Activated naive CD4-positive, alpha-beta T cell treated with anti-CD3 and anti-CD28 coated beads, Interleukin-2, amount 10 ng/mL, durations not matched to agents 7 days and 5 days (primary cell): Measurements from ENCODE around the gene TMOD4.

ENCODE experiments used
- CTCF ChIA-PET: fragments of 350-600 bp; sonication (Branson Sonifier 250); formaldehyde crosslinking; loops from one replicate; lab custom pipeline; 2021; ENCODE audit warnings: antibody characterized with exemption; lab: Charles Lee
- DNase-seq: peaks from one replicate; pipeline ENCODE4 v3.0.0-alpha.2; 2020
- H3K27ac Mint-ChIP-seq: one replicate; pipeline ENCODE4 v1.8.0; 2021; ENCODE audit warnings: mild to moderate bottlenecking, moderate library complexity, mixed read lengths
- H3K27me3 Mint-ChIP-seq: one replicate; pipeline ENCODE4 v1.8.0; 2021; ENCODE audit warnings: mild to moderate bottlenecking, mixed read lengths
- H3K36me3 Mint-ChIP-seq: one replicate; pipeline ENCODE4 v1.8.0; 2021; ENCODE audit warnings: mixed read lengths
- H3K4me1 Mint-ChIP-seq: one replicate; pipeline ENCODE4 v1.8.0; 2021; ENCODE audit warnings: mixed read lengths
- H3K4me3 Mint-ChIP-seq: one replicate; pipeline ENCODE4 v1.8.0; 2021; ENCODE audit warnings: mild to moderate bottlenecking, moderate library complexity, mixed read lengths
- H3K9me3 Mint-ChIP-seq: one replicate; pipeline ENCODE4 v1.8.0; 2021; ENCODE audit warnings: mixed read lengths

The TMOD4 gene

DNA sequence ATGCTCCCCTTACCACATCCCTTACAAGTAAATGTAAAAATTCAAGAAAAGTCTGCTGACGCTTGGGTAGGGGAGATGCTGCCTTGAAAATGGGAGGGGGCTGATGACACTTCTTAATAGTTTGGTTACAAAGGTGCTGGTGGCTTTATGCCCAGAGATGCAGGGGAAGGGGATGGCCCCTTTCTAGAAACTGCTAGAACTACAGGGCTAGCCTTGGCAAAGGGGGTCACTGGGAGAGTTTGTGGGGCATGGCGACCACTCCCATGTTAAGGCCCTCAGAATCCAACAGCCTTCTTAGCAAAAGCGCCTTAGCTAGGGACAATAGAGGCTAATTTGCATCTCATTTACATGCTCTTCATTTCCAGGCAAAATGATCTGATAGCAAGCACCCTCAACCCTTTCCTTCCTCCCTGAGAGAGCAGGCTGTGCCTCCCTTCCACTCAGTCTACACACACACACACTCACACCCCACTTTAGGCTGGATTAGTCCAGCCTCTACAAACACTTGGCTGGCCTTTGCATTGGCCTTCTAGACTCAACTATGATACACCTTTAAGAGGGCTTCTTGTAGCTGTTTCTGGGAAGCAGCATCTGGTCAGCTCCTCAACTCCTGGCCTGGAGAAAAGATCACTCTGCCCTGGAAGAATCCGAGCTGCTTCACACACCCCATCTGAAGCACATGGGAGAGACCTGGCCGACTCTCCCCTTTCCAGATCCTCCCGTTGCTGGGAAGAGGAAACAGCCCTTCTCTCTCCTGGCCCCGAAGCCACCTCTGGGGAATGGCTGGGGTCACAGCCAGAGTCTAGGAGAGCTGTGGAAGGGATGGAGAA lies 31.1 kb downstream of the TMOD4 start:
- peak overlapping the region; percentile 43 for H3K4me3 Mint-ChIP-seq
- DNase-seq = no peak
- peaks cover 22% of the 10 kb centered on the region for H3K4me1 Mint-ChIP-seq
- H3K27me3 Mint-ChIP-seq = peaks cover 77% of the 10 kb centered on the region
- H3K36me3 Mint-ChIP-seq = no peaks in the 10 kb centered on the region
- no peaks in the 10 kb centered on the region for H3K9me3 Mint-ChIP-seq
- CTCF ChIA-PET = interaction anchor here (0.7 to 1.2 kb wide), 2 partner anchors 11 to 26 kb away, joined by 3 to 4 read pairs; no protein-coding TSS in a partner anchor
- H3K27ac Mint-ChIP-seq = no peak overlapping the region

- Mint-ChIP-seq H3K4me1 (peaks cover 22% of the 10 kb centered on the region), H3K36me3 (no peaks in the 10 kb centered on the region), H3K9me3 (no peaks in the 10 kb centered on the region), H3K27me3 (peaks cover 78% of the 10 kb centered on the region), H3K4me3 (no peak overlapping the region), H3K27ac (no peak overlapping the region)
- DNase-seq = no peak
- CTCF ChIA-PET = no interaction called here
These were observed 31.8 kb downstream of the TMOD4 start for GRCh38 chr1:151143986-151144385.

- no peak overlapping the region for H3K4me3 Mint-ChIP-seq
- H3K4me1 Mint-ChIP-seq = peaks cover 22% of the 10 kb centered on the region
- H3K27ac Mint-ChIP-seq = no peak overlapping the region
- H3K9me3 Mint-ChIP-seq = no peaks in the 10 kb centered on the region
- DNase-seq = no peak
- H3K36me3 Mint-ChIP-seq = no peaks in the 10 kb centered on the region
- CTCF ChIA-PET = interaction anchor here (1.0 to 2.1 kb wide), 2 partner anchors 43 to 72 kb away, joined by 3 to 8 read pairs; partner anchors contain the start of gene GABPB2
- H3K27me3 Mint-ChIP-seq = peaks cover 81% of the 10 kb centered on the region
These were observed 32.7 kb downstream of the TMOD4 start for GRCh38 chr1:151143057-151143435.

DNA sequence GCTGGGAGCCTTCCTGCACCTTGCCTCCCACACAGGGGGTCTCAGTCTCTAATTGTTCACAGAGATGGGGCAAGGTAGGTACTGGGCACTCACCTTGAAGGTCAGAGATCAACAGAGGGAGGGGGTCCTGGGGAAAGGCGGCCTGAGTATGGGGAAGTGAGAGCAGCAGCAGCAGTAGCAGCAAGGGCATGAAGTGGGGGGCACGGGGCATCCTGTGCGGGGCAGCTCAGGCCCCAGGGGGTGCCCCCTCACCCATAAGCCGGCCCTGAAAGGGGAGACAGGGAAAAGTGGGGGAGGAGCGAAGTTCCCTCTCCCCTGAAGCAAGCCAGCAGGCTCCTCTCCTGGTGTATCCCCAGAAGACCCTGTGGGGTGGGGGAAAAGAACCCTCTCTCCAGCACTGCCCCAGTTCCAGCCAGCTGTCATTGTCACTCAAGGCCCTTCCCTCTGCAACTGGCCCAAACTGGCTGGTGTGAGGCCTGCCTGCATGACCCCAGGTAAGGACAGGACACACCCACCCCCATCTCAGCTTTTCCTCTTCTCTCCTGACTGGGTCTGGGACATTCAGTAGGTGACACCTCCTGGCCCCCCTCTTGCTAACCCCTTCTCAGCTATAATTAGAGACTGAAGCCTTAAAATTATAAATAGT lies 33.2 kb downstream of the TMOD4 start:
- CTCF ChIA-PET = interaction anchor here (0.5 to 2.1 kb wide), 3 partner anchors 28 to 72 kb away, joined by 3 to 8 read pairs (median 4); partner anchors contain the start of gene GABPB2
- H3K27me3 Mint-ChIP-seq = peaks cover 81% of the 10 kb centered on the region
- H3K27ac Mint-ChIP-seq = no peak overlapping the region
- H3K4me3 Mint-ChIP-seq = no peak overlapping the region
- peaks cover 22% of the 10 kb centered on the region for H3K4me1 Mint-ChIP-seq
- H3K9me3 Mint-ChIP-seq = no peaks in the 10 kb centered on the region
- DNase-seq = no peak
- H3K36me3 Mint-ChIP-seq = no peaks in the 10 kb centered on the region

DNA sequence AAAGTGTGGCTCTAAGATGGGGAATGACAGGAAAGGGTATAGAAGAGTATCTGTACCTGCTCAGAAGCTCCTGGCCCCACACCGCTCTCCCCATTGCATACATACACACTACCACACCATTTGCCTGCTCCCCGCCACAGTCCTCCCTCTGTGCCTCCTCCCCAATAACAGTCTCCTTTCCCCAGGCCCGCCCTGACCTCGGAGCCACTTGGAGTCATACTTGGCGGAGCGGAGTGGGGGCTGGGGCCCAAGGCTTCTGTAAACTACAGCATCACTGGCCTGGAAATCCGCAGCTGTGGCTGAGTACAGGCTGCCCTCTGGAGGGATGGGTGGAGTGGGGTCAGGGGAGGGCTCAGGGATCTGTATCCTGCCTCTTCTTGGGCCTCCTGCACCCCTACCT lies 38.0 kb downstream of the TMOD4 start:
- Mint-ChIP-seq H3K27me3 (peaks cover 53% of the 10 kb centered on the region), H3K27ac (no peak overlapping the region), H3K4me1 (peaks cover 6% of the 10 kb centered on the region), H3K4me3 (no peak overlapping the region), H3K36me3 (no peaks in the 10 kb centered on the region), H3K9me3 (no peaks in the 10 kb centered on the region)
- CTCF ChIA-PET = no interaction called here
- DNase-seq = no peak

DNA sequence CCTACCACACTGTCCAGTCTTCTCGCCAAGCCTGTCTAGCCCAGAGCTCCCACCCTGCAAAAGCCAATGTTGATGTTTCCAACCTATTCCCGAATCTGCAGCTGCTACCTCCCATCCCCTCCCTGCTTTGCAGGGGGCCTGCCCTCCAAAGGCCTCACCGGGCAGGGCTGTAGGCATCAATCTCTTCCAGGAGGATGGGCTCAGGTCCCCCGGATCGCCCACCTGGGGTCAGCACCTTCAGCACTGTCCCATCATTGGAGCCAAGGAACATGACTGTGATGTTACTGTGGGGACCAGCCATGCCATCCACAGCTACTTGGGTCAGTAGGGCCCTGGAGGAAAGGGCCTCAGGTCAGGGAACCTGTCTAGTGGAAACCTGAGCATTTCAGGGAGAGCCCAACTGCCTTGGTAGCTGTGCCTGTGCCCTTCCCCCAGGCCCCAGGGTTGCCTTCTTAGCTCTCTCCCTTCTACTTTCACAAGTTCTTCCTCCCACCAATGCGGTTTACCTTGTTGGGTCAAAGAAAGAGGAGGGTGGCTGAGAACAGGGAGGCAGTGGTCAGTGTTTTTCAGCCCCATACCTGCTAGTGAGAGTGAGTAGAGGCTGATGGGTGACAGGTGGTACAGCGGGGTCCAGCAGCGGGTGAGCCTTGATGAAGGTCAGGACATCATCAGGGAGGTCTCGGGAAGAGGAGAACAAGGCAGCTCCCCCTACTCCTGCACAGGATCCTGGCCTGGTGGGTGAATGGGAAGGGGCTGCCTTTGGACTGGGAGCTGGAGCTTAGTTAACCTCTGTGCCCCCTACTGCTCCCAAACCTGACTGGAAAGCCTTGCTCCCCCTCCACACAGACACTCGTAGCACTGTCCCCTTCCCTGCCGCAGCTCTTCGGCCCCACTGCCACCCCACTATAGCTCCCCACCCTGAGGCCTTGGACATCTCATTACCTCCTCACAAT lies 40.1 kb downstream of the TMOD4 start:
- no peak overlapping the region for H3K27ac Mint-ChIP-seq
- CTCF ChIA-PET = interaction anchor here (0.6 to 1.4 kb wide), 5 partner anchors 16 to 75 kb away, joined by 3 to 5 read pairs (median 3); partner anchors contain the start of gene TNFAIP8L2

GRCh38 chr1:151134991-151135390 lies 40.8 kb downstream of the TMOD4 start:
- H3K36me3 Mint-ChIP-seq = no peaks in the 10 kb centered on the region
- H3K9me3 Mint-ChIP-seq = no peaks in the 10 kb centered on the region
- DNase-seq = no peak
- no peak overlapping the region for H3K4me3 Mint-ChIP-seq
- H3K27ac Mint-ChIP-seq = no peak overlapping the region
- H3K4me1 Mint-ChIP-seq = peaks cover 23% of the 10 kb centered on the region
- peaks cover 61% of the 10 kb centered on the region for H3K27me3 Mint-ChIP-seq
- CTCF ChIA-PET = interaction anchor here (0.8 to 1.4 kb wide), 4 partner anchors 17 to 74 kb away, joined by 3 to 5 read pairs (median 3); partner anchors contain the start of gene TNFAIP8L2

More for the DNA sequence above, 40.1 kb downstream of the TMOD4 start:
- H3K9me3 Mint-ChIP-seq = no peaks in the 10 kb centered on the region
- peaks cover 20% of the 10 kb centered on the region for H3K4me1 Mint-ChIP-seq
- H3K36me3 Mint-ChIP-seq = no peaks in the 10 kb centered on the region
- H3K27me3 Mint-ChIP-seq = peaks cover 61% of the 10 kb centered on the region
- H3K4me3 Mint-ChIP-seq = no peak overlapping the region
- no peak for DNase-seq

GRCh38 chr1:151134396-151134795 lies 41.4 kb downstream of the TMOD4 start:
- CTCF ChIA-PET = interaction anchor here (0.6 to 1.4 kb wide), 3 partner anchors 21 to 300 kb away, joined by 3 to 5 read pairs (median 3); partner anchors contain the start of gene TNFAIP8L2
- H3K27ac Mint-ChIP-seq = no peak overlapping the region
- DNase-seq = no peak
- peaks cover 23% of the 10 kb centered on the region for H3K4me1 Mint-ChIP-seq
- peaks cover 55% of the 10 kb centered on the region for H3K27me3 Mint-ChIP-seq
- no peaks in the 10 kb centered on the region for H3K9me3 Mint-ChIP-seq
- no peaks in the 10 kb centered on the region for H3K36me3 Mint-ChIP-seq
- no peak overlapping the region for H3K4me3 Mint-ChIP-seq

GRCh38 chr1:151133018-151133806 lies 42.6 kb downstream of the TMOD4 start:
- Mint-ChIP-seq H3K27ac (no peak overlapping the region), H3K9me3 (no peaks in the 10 kb centered on the region), H3K4me3 (no peak overlapping the region)

GRCh38 chr1:151132335-151133017 lies 43.3 kb downstream of the TMOD4 start:
- no peak for DNase-seq
- Mint-ChIP-seq H3K27ac (no peak overlapping the region), H3K4me3 (no peak overlapping the region), H3K27me3 (peaks cover 39% of the 10 kb centered on the region), H3K9me3 (no peaks in the 10 kb centered on the region), H3K36me3 (no peaks in the 10 kb centered on the region), H3K4me1 (peaks cover 23% of the 10 kb centered on the region)
- CTCF ChIA-PET = no interaction called here

More at GRCh38 chr1:151133018-151133806, 42.6 kb downstream of the TMOD4 start:
- H3K36me3 Mint-ChIP-seq = no peaks in the 10 kb centered on the region
- DNase-seq = no peak
- peaks cover 23% of the 10 kb centered on the region for H3K4me1 Mint-ChIP-seq
- H3K27me3 Mint-ChIP-seq = peaks cover 43% of the 10 kb centered on the region
- CTCF ChIA-PET = no interaction called here

- no peak for DNase-seq
- no peaks in the 10 kb centered on the region for H3K36me3 Mint-ChIP-seq
- peak overlapping the region; percentile 58 for H3K27ac Mint-ChIP-seq
These were observed 44.0 kb downstream of the TMOD4 start for GRCh38 chr1:151131701-151132334.

GRCh38 chr1:151130987-151131586 lies 44.7 kb downstream of the TMOD4 start:
- Mint-ChIP-seq H3K27ac (peak overlapping the region; percentile 58), H3K4me1 (peaks cover 20% of the 10 kb centered on the region), H3K4me3 (peak overlapping the region; percentile 59), H3K36me3 (no peaks in the 10 kb centered on the region), H3K27me3 (peaks cover 39% of the 10 kb centered on the region), H3K9me3 (no peaks in the 10 kb centered on the region)
- peak; percentile 90 for DNase-seq
- CTCF ChIA-PET = interaction anchor here (0.9 to 1.0 kb wide), 2 partner anchors 24 to 31 kb away, joined by 3 to 6 read pairs; no protein-coding TSS in a partner anchor

More at GRCh38 chr1:151131701-151132334, 44.0 kb downstream of the TMOD4 start:
- H3K4me3 Mint-ChIP-seq = peak overlapping the region; percentile 59
- H3K4me1 Mint-ChIP-seq = peaks cover 23% of the 10 kb centered on the region
- no peaks in the 10 kb centered on the region for H3K9me3 Mint-ChIP-seq
- H3K27me3 Mint-ChIP-seq = peaks cover 39% of the 10 kb centered on the region
- CTCF ChIA-PET = interaction anchor here (0.9 to 1.0 kb wide), 2 partner anchors 23 to 32 kb away, joined by 3 to 6 read pairs; no protein-coding TSS in a partner anchor
